Neural cell (in vitro differentiated cells): Measurements from ENCODE around the gene TMEM205. TPM values are rescaled to one million over a fixed set of nuclear protein-coding genes. Genes with fewer than 3 reads are reported as not detected.
A peak's percentile ranks its signal among the peaks of the same experiment; 100 is the strongest.

Experiments
- H2AFZ ChIP-seq: fragments of 200-600, 300-800 bp; sonication (generic), shearing (Covaris generic); 2 replicates; pipeline ENCODE4 v1.6.0; 2014; ENCODE audit warnings: low read depth, mild to moderate bottlenecking, antibody characterized with exemption, low read length, moderate library complexity
- H3F3A ChIP-seq: fragments of 200-600 bp; shearing (Covaris generic); 2 replicates; pipeline ENCODE4 v1.6.1; 2016; ENCODE audit warnings: mild to moderate bottlenecking, moderate library complexity, mixed read lengths, antibody characterized with exemption, low read length; ENCODE audit not compliant: insufficient read depth, poor library complexity, severe bottlenecking
- H3K27ac ChIP-seq: fragments of 200-600, 300-800 bp; sonication (generic), shearing (Covaris generic); 2 replicates; pipeline ENCODE4 v1.5.1; 2014; ENCODE audit warnings: mild to moderate bottlenecking, low read length, moderate library complexity
- H3K27me3 ChIP-seq: fragments of 300-800, 200-600 bp; sonication (generic), shearing (Covaris generic); 2 replicates; pipeline ENCODE4 v1.6.0; 2014; ENCODE audit warnings: mild to moderate bottlenecking, low read depth, low read length, moderate library complexity; ENCODE audit not compliant: insufficient read depth
- H3K36me3 ChIP-seq: fragments of 300-800, 200-600 bp; sonication (generic), shearing (Covaris generic); 2 replicates; pipeline ENCODE4 v1.5.1; 2014; ENCODE audit warnings: mild to moderate bottlenecking, antibody characterized with exemption, low read length, moderate library complexity; ENCODE audit not compliant: insufficient read depth
- H3K4me2 ChIP-seq: fragments of 300-800, 200-600 bp; sonication (generic), shearing (Covaris generic); 2 replicates; pipeline ENCODE4 v1.6.0; 2014; ENCODE audit warnings: mild to moderate bottlenecking, low read length
- H3K4me3 ChIP-seq: fragments of 300-800, 200-600 bp; sonication (generic), shearing (Covaris generic); 2 replicates; pipeline ENCODE4 v1.5.1; 2014; ENCODE audit warnings: mild to moderate bottlenecking, low read length, moderate library complexity
- H3K79me2 ChIP-seq: fragments of 200-600 bp; shearing (Covaris generic); replicated peaks from 2 replicates; pipeline ENCODE4 v1.6.0; 2014; ENCODE audit warnings: mild to moderate bottlenecking, low read length, moderate library complexity; ENCODE audit not compliant: insufficient read depth
- H3K9ac ChIP-seq: fragments of 300-800, 200-600 bp; sonication (generic), shearing (Covaris generic); 2 replicates; pipeline ENCODE4 v1.6.1; 2016; ENCODE audit warnings: mild to moderate bottlenecking, low read length, mixed read lengths
- H3K9me2 ChIP-seq: fragments of 200-600 bp; shearing (Covaris generic); 2 replicates; pipeline ENCODE4 v1.6.1; 2016; ENCODE audit warnings: mild to moderate bottlenecking, low read length, mixed read lengths; ENCODE audit not compliant: insufficient read depth
- H3K9me3 ChIP-seq: fragments of 200-600, 300-800 bp; sonication (generic), shearing (Covaris generic); 2 replicates; pipeline ENCODE4 v1.6.1; 2016; ENCODE audit warnings: mild to moderate bottlenecking, mixed run types, low read length, moderate library complexity, mixed read lengths
- H4K20me1 ChIP-seq: fragments of 200-600 bp; shearing (Covaris generic); 2 replicates; pipeline ENCODE4 v1.6.1; 2016; ENCODE audit warnings: mild to moderate bottlenecking, mixed run types; ENCODE audit not compliant: insufficient read depth
- CTCF ChIP-seq: fragments of 450-650 bp; IDR thresholded peaks from 2 replicates; pipeline ENCODE4 v1.5.1; 2014; ENCODE audit warnings: antibody characterized with exemption, mild to moderate bottlenecking, moderate library complexity; ENCODE audit not compliant: poor library complexity, severe bottlenecking
- EP300 ChIP-seq: fragments of 450-650 bp; conservative IDR thresholded peaks from 2 replicates; pipeline ENCODE4 v1.6.1; 2014; ENCODE audit warnings: antibody characterized with exemption, mild to moderate bottlenecking, moderate library complexity; ENCODE audit not compliant: poor library complexity, severe bottlenecking
- EZH2 ChIP-seq: fragments of 200-600, 300-800 bp; shearing (Covaris generic), sonication (generic); IDR thresholded peaks from 2 replicates; pipeline ENCODE4 v1.6.1; 2014; ENCODE audit warnings: antibody characterized with exemption, low read length, borderline replicate concordance, mild to moderate bottlenecking; ENCODE audit not compliant: insufficient read depth, poor library complexity, severe bottlenecking
- MXI1 ChIP-seq: fragments of 450-650 bp; conservative IDR thresholded peaks from 2 replicates; pipeline ENCODE4 v1.6.1; 2014; ENCODE audit warnings: antibody characterized with exemption, mild to moderate bottlenecking; ENCODE audit not compliant: poor library complexity, severe bottlenecking
- POLR2AphosphoS5 ChIP-seq: IDR thresholded peaks from 2 replicates; pipeline ENCODE4 v1.6.1; 2012
- RAD21 ChIP-seq: fragments of 450-650 bp; conservative IDR thresholded peaks from 2 replicates; pipeline ENCODE4 v1.6.1; 2014; ENCODE audit warnings: antibody characterized with exemption, mild to moderate bottlenecking, moderate library complexity
- REST ChIP-seq: IDR thresholded peaks from 2 replicates; pipeline ENCODE4 v1.6.1; 2012; ENCODE audit warnings: borderline replicate concordance
- SMC3 ChIP-seq: fragments of 450-650 bp; conservative IDR thresholded peaks from 2 replicates; pipeline ENCODE4 v1.6.1; 2014; ENCODE audit warnings: antibody characterized with exemption, mild to moderate bottlenecking, moderate library complexity; ENCODE audit not compliant: poor library complexity
- TAF1 ChIP-seq: IDR thresholded peaks from 2 replicates; pipeline ENCODE4 v1.6.1; 2012; ENCODE audit warnings: low read depth
- polyA plus RNA-seq: library from polyadenylated mRNA; depleted of rRNA; stranded (reverse); fragments of >200 nt; gene quantifications from 2 replicates; pipeline ENCODE4 v1.2.3, GENCODE V29; 2014

The TMEM205 gene
- polyA plus RNA-seq, 1 donor from 2014 or later, result 136 TPM

GRCh38 chr19:11359421-11359820, 13.4 kb upstream of the TMEM205 start:
- Histone ChIP-seq H3K27me3 (no peaks in the 10 kb centered on the region), H3K27ac (no peak overlapping the region), H3K9me3 (no peaks in the 10 kb centered on the region), H3K4me3 (no peak overlapping the region), H3K9me2 (no peaks in the 10 kb centered on the region), H3K4me2 (no peak overlapping the region), H3K79me2 (peaks cover 10% of the 10 kb centered on the region), H2AFZ (no peak overlapping the region), H3K36me3 (peaks cover 12% of the 10 kb centered on the region), H3F3A (no peaks in the 10 kb centered on the region), H4K20me1 (no peaks in the 10 kb centered on the region), H3K9ac (no peak overlapping the region)
- TF ChIP-seq MXI1 (no peak), REST (no peak), CTCF (no peak), RAD21 (no peak), EP300 (no peak), POLR2AphosphoS5 (no peak), EZH2 (no peak), SMC3 (no peak), TAF1 (no peak)

GRCh38 chr19:11356676-11357550, 10.8 kb upstream of the TMEM205 start:
- Histone ChIP-seq H3K27me3 (no peaks in the 10 kb centered on the region), H3K27ac (no peak overlapping the region), H3F3A (no peaks in the 10 kb centered on the region), H3K9me3 (no peaks in the 10 kb centered on the region), H3K4me3 (peak overlapping the region; percentile 81), H3K36me3 (peaks cover 6% of the 10 kb centered on the region), H2AFZ (no peak overlapping the region), H3K9ac (peak overlapping the region; percentile 92), H4K20me1 (no peaks in the 10 kb centered on the region), H3K9me2 (no peaks in the 10 kb centered on the region), H3K79me2 (peaks cover 10% of the 10 kb centered on the region), H3K4me2 (peak overlapping the region; percentile 61)
- TF ChIP-seq SMC3 (no peak), REST (no peak), EP300 (no peak), MXI1 (no peak), POLR2AphosphoS5 (no peak), EZH2 (no peak), TAF1 (no peak), RAD21 (no peak), CTCF (no peak)
